H1 (cell line): ENCODE results near the gene THAP4. TPM values are rescaled to one million over a fixed set of nuclear protein-coding genes. Genes with fewer than 3 reads are reported as not detected.
A peak's percentile ranks its signal among the peaks of the same experiment; 100 is the strongest.

ENCODE experiments used
- CTCF ChIA-PET: fragments of 300-600 bp; sonication (Branson Sonifier 250); formaldehyde crosslinking; loops from one replicate; lab custom pipeline; 2021; ENCODE audit not compliant: partially characterized antibody; lab: Charles Lee
- POLR2A ChIA-PET: fragments of 300-600 bp; sonication (Branson Sonifier 250); formaldehyde crosslinking; loops from one replicate; lab custom pipeline; 2021; ENCODE audit warnings: inconsistent platforms; ENCODE audit not compliant: partially characterized antibody; lab: Charles Lee
- DNase-seq, 2 experiments: peaks; one replicate each; pipeline versions ENCODE4 v3.0.0 to v3.0.0-alpha.2; 2010 to 2022; ENCODE audit warnings: low spot score in 2 of 2, low read depth in 1 of 2, mixed read lengths in 1 of 2
- FAIRE-seq: peaks from 2 replicates; lab custom pipeline; 2011; peaks lifted over from hg19 to GRCh38; lab: Jason Lieb, UNC
- H2AFZ ChIP-seq: 2 replicates; pipeline ENCODE4 v1.8.1; 2012; ENCODE audit warnings: low read length, inconsistent platforms
- H2AK5ac ChIP-seq: 2 replicates; pipeline ENCODE4 v1.6.1; 2013; ENCODE audit warnings: low read depth, low read length
- H2BK120ac ChIP-seq: replicated peaks from 2 replicates; pipeline ENCODE3; 2013; ENCODE audit warnings: low read depth, low read length, inconsistent platforms
- H2BK12ac ChIP-seq: 2 replicates; pipeline ENCODE4 v1.6.1; 2013; ENCODE audit warnings: low read depth, low read length
- H2BK15ac ChIP-seq: 2 replicates; pipeline ENCODE4 v1.6.1; 2013; ENCODE audit warnings: low read length
- H2BK20ac ChIP-seq: 2 replicates; pipeline ENCODE4 v1.6.1; 2013; ENCODE audit warnings: low read length
- H2BK5ac ChIP-seq: 2 replicates; pipeline ENCODE4 v1.6.1; 2013; ENCODE audit warnings: low read depth, low read length
- H3K14ac ChIP-seq: 2 replicates; pipeline ENCODE4 v1.6.1; 2013; ENCODE audit warnings: inconsistent platforms; ENCODE audit not compliant: insufficient read length
- H3K18ac ChIP-seq: 2 replicates; pipeline ENCODE4 v1.6.1; 2013; ENCODE audit warnings: low read length; ENCODE audit errors: extremely low read depth
- H3K23ac ChIP-seq: 2 replicates; pipeline ENCODE4 v1.6.1; 2013; ENCODE audit warnings: inconsistent platforms; ENCODE audit not compliant: insufficient read length
- H3K23me2 ChIP-seq: 2 replicates; pipeline ENCODE4 v1.6.1; 2013; ENCODE audit warnings: low read depth, low read length
- H3K27ac ChIP-seq: 2 replicates; pipeline ENCODE4 v1.6.1; 2011; ENCODE audit warnings: low read depth, low read length, inconsistent platforms
- H3K27me3 ChIP-seq, 4 experiments: replicated peaks in 1 of 4; 1 replicate in 1 of 4; 2 replicates in 3 of 4; pipeline versions ENCODE4 v1.6.1 to v1.8.1; 2011 to 2013; ENCODE audit warnings: low read length in 3 of 4, mild to moderate bottlenecking in 3 of 4, inconsistent platforms in 2 of 4, mixed read lengths in 2 of 4, moderate library complexity in 1 of 4; ENCODE audit not compliant: control insufficient read depth in 3 of 4, insufficient read depth in 3 of 4; ENCODE audit errors: extremely low read depth in 1 of 4
- H3K36me3 ChIP-seq, 4 experiments: 2 replicates each; pipeline versions ENCODE4 v1.6.1 to v1.8.1; 2011 to 2013; ENCODE audit warnings: mild to moderate bottlenecking in 4 of 4, low read length in 3 of 4, moderate library complexity in 2 of 4, control low read depth in 1 of 4, inconsistent platforms in 1 of 4; ENCODE audit not compliant: insufficient read depth in 4 of 4, control insufficient read depth in 2 of 4
- H3K4ac ChIP-seq: replicated peaks from 2 replicates; pipeline ENCODE3; 2013; ENCODE audit warnings: low read length, low read depth, mixed read lengths, inconsistent platforms; ENCODE audit not compliant: insufficient read length
- H3K4me1 ChIP-seq, 4 experiments: replicated peaks in 1 of 4; 1 replicate in 1 of 4; 2 replicates in 3 of 4; pipeline versions ENCODE4 v1.6.1 to v1.8.1; 2011 to 2013; ENCODE audit warnings: low read length in 3 of 4, inconsistent platforms in 2 of 4, mixed read lengths in 1 of 4; ENCODE audit not compliant: insufficient read depth in 4 of 4, control insufficient read depth in 3 of 4
- H3K4me2 ChIP-seq, 2 experiments: 2 replicates each; pipeline versions ENCODE4 v1.6.1 to v1.8.1; 2011 to 2013; ENCODE audit warnings: low read depth in 2 of 2, low read length in 2 of 2, control low read depth in 1 of 2, inconsistent platforms in 1 of 2, mild to moderate bottlenecking in 1 of 2; ENCODE audit not compliant: insufficient read depth in 1 of 2
- H3K4me3 ChIP-seq, 4 experiments: fragments of 200-600, 300-600 bp in 1 of 4; sonication (generic), shearing (Covaris generic), sonication (Bioruptor Twin) in 1 of 4; 2 replicates each; pipeline versions ENCODE4 v1.5.1 to v1.8.1; 2011 to 2016; ENCODE audit warnings: low read length in 4 of 4, low read depth in 3 of 4, control low read depth in 2 of 4, inconsistent platforms in 2 of 4, mild to moderate bottlenecking in 2 of 4, mixed read lengths in 1 of 4, moderate library complexity in 1 of 4; ENCODE audit not compliant: insufficient read depth in 2 of 4; ENCODE audit errors: extremely low read depth in 1 of 4
- H3K56ac ChIP-seq: replicated peaks from 2 replicates; pipeline ENCODE3; 2013; ENCODE audit warnings: low read depth, mild to moderate bottlenecking, mixed read lengths, low read length, inconsistent platforms; ENCODE audit not compliant: insufficient read length
- H3K79me1 ChIP-seq: 2 replicates; pipeline ENCODE4 v1.6.1; 2013; ENCODE audit warnings: low read depth, low read length, control low read depth
- H3K79me2 ChIP-seq, 2 experiments: 2 replicates each; pipeline versions ENCODE4 v1.6.1 to v1.8.1; 2012 to 2013; ENCODE audit warnings: low read length in 2 of 2, mild to moderate bottlenecking in 2 of 2, inconsistent platforms in 1 of 2; ENCODE audit not compliant: insufficient read depth in 2 of 2, control insufficient read depth in 1 of 2
- H3K9ac ChIP-seq, 4 experiments: replicated peaks in 1 of 4; 1 replicate in 1 of 4; 2 replicates in 3 of 4; pipeline versions ENCODE4 v1.6.1 to v1.8.1; 2011 to 2013; ENCODE audit warnings: low read depth in 3 of 4, low read length in 3 of 4, control low read depth in 2 of 4, mild to moderate bottlenecking in 2 of 4, moderate library complexity in 2 of 4, inconsistent platforms in 1 of 4; ENCODE audit errors: extremely low read depth in 1 of 4
- H3K9me3 ChIP-seq, 2 experiments: 2 replicates each; pipeline versions ENCODE4 v1.6.1 to v1.8.1; 2012 to 2013; ENCODE audit warnings: mild to moderate bottlenecking in 2 of 2, moderate library complexity in 2 of 2, control low read depth in 1 of 2, inconsistent platforms in 1 of 2, low read depth in 1 of 2, low read length in 1 of 2, mixed read lengths in 1 of 2; ENCODE audit not compliant: insufficient read depth in 2 of 2
- H4K20me1 ChIP-seq, 2 experiments: replicated peaks in 1 of 2; 2 replicates each; pipeline versions ENCODE3 to v1.8.1; 2011 to 2013; ENCODE audit warnings: inconsistent platforms in 2 of 2, low read length in 2 of 2, mild to moderate bottlenecking in 1 of 2; ENCODE audit not compliant: insufficient read depth in 2 of 2, control insufficient read depth in 1 of 2
- H4K5ac ChIP-seq: 2 replicates; pipeline ENCODE4 v1.6.1; 2013; ENCODE audit warnings: low read length, low read depth, mixed read lengths, inconsistent platforms; ENCODE audit not compliant: insufficient read length
- H4K8ac ChIP-seq: 2 replicates; pipeline ENCODE4 v1.8.0; 2013; ENCODE audit warnings: mild to moderate bottlenecking, moderate library complexity, low read length, inconsistent platforms; ENCODE audit not compliant: insufficient read depth; ENCODE audit errors: extremely low read depth
- H4K91ac ChIP-seq: replicated peaks from 2 replicates; pipeline ENCODE3; 2013; ENCODE audit warnings: low read length, mixed read lengths, inconsistent platforms; ENCODE audit not compliant: insufficient read length
- CEBPB ChIP-seq: IDR thresholded peaks from 2 replicates; pipeline ENCODE4 v1.6.1; 2012; ENCODE audit warnings: low read depth, low read length
- EGR1 ChIP-seq: IDR thresholded peaks from 2 replicates; pipeline ENCODE4 v1.6.1; 2011; ENCODE audit warnings: low read depth, low read length, borderline replicate concordance
- NANOG ChIP-seq: IDR thresholded peaks from 2 replicates; pipeline ENCODE4 v1.6.1; 2011; ENCODE audit warnings: low read length, low read depth, mild to moderate bottlenecking, inconsistent platforms; ENCODE audit not compliant: insufficient read depth, poor library complexity, severe bottlenecking
- SAP30 ChIP-seq: fragments of 300-600 bp; sonication (generic); IDR thresholded peaks from 2 replicates; pipeline ENCODE4 v1.7.1; 2012; ENCODE audit warnings: low read length, moderate library complexity, mild to moderate bottlenecking, inconsistent platforms; ENCODE audit not compliant: insufficient read depth, insufficient replicate concordance
- SRF ChIP-seq: IDR thresholded peaks from 2 replicates; pipeline ENCODE4 v1.6.1; 2011; ENCODE audit warnings: mild to moderate bottlenecking, low read depth, low read length, moderate library complexity
- WGBS, 2 experiments: shearing (Covaris generic) in 1 of 2; methylation state at CpG; one replicate each; pipeline versions ENCODE4 v1.1.6 to v1.1.7; 2013 to 2015; ENCODE audit warnings: low lambda C conversion rate in 2 of 2, mixed read lengths in 2 of 2, inconsistent platforms in 1 of 2, low coverage in 1 of 2, missing lambda C conversion rate in 1 of 2; ENCODE audit not compliant: insufficient replicate concordance in 2 of 2, insufficient coverage in 1 of 2, insufficient read length in 1 of 2; ENCODE audit errors: extremely low coverage in 1 of 2, missing lambda C conversion rate in 1 of 2; 5-methylcytosine and 5-hydroxymethylcytosine counted together
- polyA plus RNA-seq, 7 experiments: library from polyadenylated mRNA; depleted of rRNA in 3 of 7; stranded (reverse) in 5 of 7; unstranded in 2 of 7; fragments of >200 nt in 5 of 7; fragments of 200-250 nt in 2 of 7; gene quantifications; 1 replicate in 5 of 7; 2 replicates in 1 of 7; 4 replicates in 1 of 7; pipeline versions ENCODE4 v1.2.1 to v1.2.3, GENCODE V29; 2011 to 2013; ENCODE audit warnings: missing spikeins in 2 of 7, mixed read lengths in 2 of 7
- total RNA-seq: library from RNA; stranded (reverse); fragmentation: NEBNext Ultra II Directional; extraction: Animal tissue kit (Norgen Biotek cat#: 25700); gene quantifications from 2 replicates; pipeline ENCODE4 v1.2.1, GENCODE V29; 2021
- TF ChIP-seq, protein P1 (sequence below): IDR thresholded peaks from 2 replicates; pipeline ENCODE4 v1.6.1; 2012; ENCODE audit warnings: low read length, inconsistent platforms
- TF ChIP-seq, protein P2 (sequence below): IDR thresholded peaks from 2 replicates; pipeline ENCODE4 v1.6.1; 2011; ENCODE audit warnings: low read depth, mild to moderate bottlenecking, low read length; ENCODE audit not compliant: insufficient read depth

THAP4 gene
- total and polyA plus RNA-seq, 2 of the 8 experiments (the other 6 are each of a cell fraction or from before 2014, with no cell fraction given) = 78.9 to 83.6 TPM

- POLR2A ChIA-PET = interaction anchor here (0.9 kb wide), 2 partner anchors 10 to 23 kb away, joined by 3 to 4 read pairs; no protein-coding TSS in a partner anchor
Observed at GRCh38 chr2:241565411-241565810, 71.5 kb downstream of the THAP4 start.

More at GRCh38 chr2:241565411-241565810, 71.5 kb downstream of the THAP4 start:
- Histone ChIP-seq H2BK120ac (no peak overlapping the region), H4K8ac (peak overlapping the region; percentile 25; the same call in 1 of the 2 replicates), H3K79me1 (peaks cover 5% of the 10 kb centered on the region), H3K9ac (no peak overlapping the region), H3K79me2 (peaks cover 0 to 5% of the 10 kb centered on the region in 2 experiments; a peak in 1 of 4 replicates), H3K23me2 (peaks cover 6% of the 10 kb centered on the region; the same call in 1 of the 2 replicates), H2BK20ac (no peak overlapping the region), H4K5ac (no peak overlapping the region), H3K4me1 (peaks cover 0 to 7% (median 3%) of the 10 kb centered on the region in 4 experiments; a peak in 5 of 7 replicates), H4K91ac (no peak overlapping the region), H3K18ac (no peak overlapping the region), H3K4me3 (no peak overlapping the region), H3K27ac (no peak overlapping the region; the same call in 1 of the 2 replicates), H4K20me1 (peaks cover 6 to 23% of the 10 kb centered on the region in 2 experiments), H3K4me2 (no peak overlapping the region), H3K4ac (no peak overlapping the region), H3K27me3 (peaks cover 0 to 2% (median 0%) of the 10 kb centered on the region in 4 experiments; a peak in 3 of 7 replicates), H3K56ac (no peak overlapping the region), H3K9me3 (no peaks in the 10 kb centered on the region), H3K14ac (no peak overlapping the region), H2AK5ac (no peak overlapping the region), H3K23ac (no peak overlapping the region), H2BK12ac (no peak overlapping the region), H2BK5ac (no peak overlapping the region), H2AFZ (no peak overlapping the region), H2BK15ac (no peak overlapping the region), H3K36me3 (no peaks in the 10 kb centered on the region)
- CTCF ChIA-PET = interaction anchor here (1.3 to 3.0 kb wide), 2 partner anchors 10 to 33 kb away, joined by 3 to 9 read pairs; no protein-coding TSS in a partner anchor
- no peak for FAIRE-seq
- 74% methylated on average over 10 of the region's 10 CpGs; no CpG with 5 or more reads in 1 of the 2 experiments for WGBS, 2 experiments
- TF ChIP-seq NANOG (no peak), SRF (no peak), CEBPB (no peak), EGR1 (no peak), SAP30 (no peak)
- TF ChIP-seq, protein P1, sequence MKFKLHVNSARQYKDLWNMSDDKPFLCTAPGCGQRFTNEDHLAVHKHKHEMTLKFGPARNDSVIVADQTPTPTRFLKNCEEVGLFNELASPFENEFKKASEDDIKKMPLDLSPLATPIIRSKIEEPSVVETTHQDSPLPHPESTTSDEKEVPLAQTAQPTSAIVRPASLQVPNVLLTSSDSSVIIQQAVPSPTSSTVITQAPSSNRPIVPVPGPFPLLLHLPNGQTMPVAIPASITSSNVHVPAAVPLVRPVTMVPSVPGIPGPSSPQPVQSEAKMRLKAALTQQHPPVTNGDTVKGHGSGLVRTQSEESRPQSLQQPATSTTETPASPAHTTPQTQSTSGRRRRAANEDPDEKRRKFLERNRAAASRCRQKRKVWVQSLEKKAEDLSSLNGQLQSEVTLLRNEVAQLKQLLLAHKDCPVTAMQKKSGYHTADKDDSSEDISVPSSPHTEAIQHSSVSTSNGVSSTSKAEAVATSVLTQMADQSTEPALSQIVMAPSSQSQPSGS = no peak
- TF ChIP-seq, protein P2, sequence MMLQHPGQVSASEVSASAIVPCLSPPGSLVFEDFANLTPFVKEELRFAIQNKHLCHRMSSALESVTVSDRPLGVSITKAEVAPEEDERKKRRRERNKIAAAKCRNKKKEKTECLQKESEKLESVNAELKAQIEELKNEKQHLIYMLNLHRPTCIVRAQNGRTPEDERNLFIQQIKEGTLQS = no peak
- no peak for DNase-seq
